GM12872 (cell line): ENCODE data around the gene VTI1A.

Source experiments
- CTCF ChIP-seq: IDR thresholded peaks from 3 replicates; pipeline ENCODE4 v1.5.1; 2011; ENCODE audit warnings: low read depth, mild to moderate bottlenecking, low read length, moderate library complexity; ENCODE audit not compliant: insufficient read depth

Gene VTI1A

GRCh38 chr10:112434988-112435619 is 11.9 kb upstream of the VTI1A start:
- TF ChIP-seq CTCF, result no peak

GRCh38 chr10:112438356-112438755 is 8.7 kb upstream of the VTI1A start:
- TF ChIP-seq CTCF, result no peak

GRCh38 chr10:112441520-112441919 is 5.5 kb upstream of the VTI1A start:
- TF ChIP-seq CTCF, result no peak

- TF ChIP-seq CTCF, result no peak
Measured at GRCh38 chr10:112442063-112442462, 5.0 kb upstream of the VTI1A start.

GRCh38 chr10:112446055-112446854 is 760 bp upstream of the VTI1A start:
- TF ChIP-seq CTCF, result no peak

GRCh38 chr10:112447620-112447928 is 559 bp downstream of the VTI1A start:
- TF ChIP-seq CTCF, result no peak

GRCh38 chr10:112448888-112449287 is 1.9 kb downstream of the VTI1A start:
- TF ChIP-seq CTCF, result no peak
